ENCODE data around the gene ATP5F1E. TPM values are rescaled to one million over a fixed set of nuclear protein-coding genes. Genes with fewer than 3 reads are reported as not detected.

Gene ATP5F1E
- total and polyA plus RNA-seq, 2 of the 4 experiments (the other 2 are of a cell fraction), result 3.8 to 34.5 TPM

DNA sequence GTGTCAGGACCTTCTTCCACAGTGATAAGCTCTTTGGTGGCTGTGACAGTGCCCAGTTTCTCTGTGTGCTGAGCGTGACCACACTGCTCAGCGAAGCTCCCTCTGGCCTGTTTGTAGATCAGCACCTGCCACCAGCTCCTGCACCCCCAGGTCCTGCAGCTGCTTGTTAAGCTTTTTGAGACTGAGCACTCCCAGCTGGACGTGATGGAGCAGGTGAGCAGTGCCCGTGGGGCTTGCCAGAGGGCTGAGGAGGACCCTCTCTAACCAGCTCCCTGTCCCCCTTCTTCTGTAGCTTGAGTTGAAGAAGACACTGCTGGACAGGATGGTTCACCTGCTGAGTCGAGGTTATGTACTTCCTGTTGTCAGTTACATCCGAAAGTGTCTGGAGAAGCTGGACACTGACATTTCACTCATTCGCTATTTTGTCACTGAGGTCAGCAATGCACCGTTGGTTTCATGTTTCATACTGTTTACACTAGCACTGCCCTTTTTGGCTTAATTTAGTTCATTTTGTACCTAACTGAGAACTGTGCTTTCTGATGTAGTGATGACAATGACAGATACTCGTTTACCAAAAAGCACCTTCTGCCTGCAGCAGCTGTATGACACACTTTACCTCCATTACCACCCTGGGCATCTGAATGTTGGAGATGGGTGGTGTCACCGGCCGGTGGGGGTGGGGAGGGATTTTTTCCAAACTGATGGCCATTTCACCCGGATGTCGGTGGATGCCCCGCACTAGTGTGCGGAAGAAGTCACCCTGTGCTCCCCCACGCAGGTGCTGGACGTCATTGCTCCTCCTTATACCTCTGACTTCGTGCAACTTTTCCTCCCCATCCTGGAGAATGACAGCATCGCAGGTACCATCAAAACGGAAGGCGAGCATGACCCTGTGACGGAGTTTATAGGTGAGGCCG lies 38.5 kb downstream of the ATP5F1E start:
- WGBS, 2 experiments (ENCODE audit: extremely low coverage in 2 of 2, insufficient read length in 1 of 2), result 92% methylated on average over 9 of the region's 23 CpGs; no CpG with 5 or more reads in 1 of the 2 experiments
- DNase-seq (no peak), ATAC-seq (ENCODE audit: low read depth) (no peak; the same call in 1 of the 2 replicates)
- intact Hi-C loops (cut with micrococcal nuclease), result no loop called here
- H2BK5ac ChIP-seq (ENCODE audit: low read depth, low read length, poor library complexity, severe bottlenecking), result no peak overlapping the region
- no peak overlapping the region for H2AK5ac ChIP-seq (ENCODE audit: low read depth, low read length)
- H3K4me2 ChIP-seq (ENCODE audit: low read depth, low read length), result no peak overlapping the region
- no peak overlapping the region for H3K14ac ChIP-seq (replicated peaks; ENCODE audit: low read depth, low read length)
- H3K36me3 ChIP-seq (ENCODE audit: control insufficient read depth, insufficient read depth, low read length), result peaks cover 66% of the 10 kb centered on the region
- no TSS peak for BruUV-seq (replicated peaks)
- no peak overlapping the region for H4K8ac ChIP-seq (ENCODE audit: low read depth in 2 of 2, low read length in 2 of 2)
- H4K5ac ChIP-seq (ENCODE audit: low read depth, low read length), result no peak overlapping the region
- no peak overlapping the region; the same call in 1 of the 2 replicates for H3K23ac ChIP-seq (ENCODE audit: low read depth, low read length)
- H3K4me3 ChIP-seq (ENCODE audit: insufficient read depth, low read depth, low read length), result no peak overlapping the region
- H2BK20ac ChIP-seq (ENCODE audit: low read depth, low read length), result no peak overlapping the region
- no peaks in the 10 kb centered on the region for H3K27me3 ChIP-seq (ENCODE audit: control insufficient read depth, insufficient read depth, low read length)
- no peak overlapping the region for H2BK15ac ChIP-seq (ENCODE audit: low read depth, low read length)
- POLR2A ChIA-PET (ENCODE audit: unreplicated experiment), result interaction anchor here (0.6 to 0.7 kb wide), 2 partner anchors 10 to 26 kb away, joined by 3 to 21 read pairs; partner anchors contain the start of gene TUBB1
- peaks cover 17 to 41% of the 10 kb centered on the region in 2 experiments for H3K79me1 ChIP-seq (ENCODE audit: low read depth in 1 of 2, low read length in 2 of 2)
- no peak overlapping the region for H4K91ac ChIP-seq (ENCODE audit: insufficient read depth, low read depth, low read length)
- CTCF ChIA-PET, result interaction anchor here (0.8 to 1.2 kb wide), 2 partner anchors 11 to 86 kb away, joined by 3 to 4 read pairs; no protein-coding TSS in a partner anchor
- H3K18ac ChIP-seq (ENCODE audit: low read depth, low read length), result no peak overlapping the region
- peaks cover 15% of the 10 kb centered on the region for H4K20me1 ChIP-seq (ENCODE audit: insufficient read depth, low read length)
- H3K4ac ChIP-seq (ENCODE audit: low read depth, low read length), result no peak overlapping the region
- in situ Hi-C loops (cut with MboI; ENCODE audit: low sequenced_read_pairs), result no loop called here
- dilution Hi-C loops (cut with HindIII; ENCODE audit: low sequenced_read_pairs, unreplicated experiment), result no loop called here
- peaks cover 19% of the 10 kb centered on the region for H3K9me1 ChIP-seq (ENCODE audit: insufficient read depth, low read length)
- no peak overlapping the region for H3K56ac ChIP-seq (ENCODE audit: extremely low read depth, insufficient read depth, low read length)
- no peak overlapping the region for H3K9ac ChIP-seq (ENCODE audit: low read depth, low read length)
- H3K27ac ChIP-seq (ENCODE audit: insufficient read depth, low read length), result no peak overlapping the region
- H2BK120ac ChIP-seq (ENCODE audit: low read depth, low read length), result no peak overlapping the region
- H2AFZ ChIP-seq (replicated peaks; ENCODE audit: low read length, poor library complexity), result no peak overlapping the region
- H3K4me1 ChIP-seq (ENCODE audit: control insufficient read depth, insufficient read depth, low read length), result peaks cover 6% of the 10 kb centered on the region; the same call in 1 of the 2 replicates
- H3K9me3 ChIP-seq (ENCODE audit: control insufficient read depth, insufficient read depth, low read length), result no peaks in the 10 kb centered on the region
- H2AK9ac ChIP-seq (replicated peaks; ENCODE audit: low read depth, low read length, poor library complexity), result peak overlapping the region; percentile 38
- TF ChIP-seq BHLHE40 (IDR thresholded peaks at IDR 0.05; ENCODE audit: low read depth, low read length), result no peak
- TF ChIP-seq MAFK (IDR thresholded peaks at IDR 0.05; ENCODE audit: low read depth, low read length), result no peak
- TF ChIP-seq, protein P1, sequence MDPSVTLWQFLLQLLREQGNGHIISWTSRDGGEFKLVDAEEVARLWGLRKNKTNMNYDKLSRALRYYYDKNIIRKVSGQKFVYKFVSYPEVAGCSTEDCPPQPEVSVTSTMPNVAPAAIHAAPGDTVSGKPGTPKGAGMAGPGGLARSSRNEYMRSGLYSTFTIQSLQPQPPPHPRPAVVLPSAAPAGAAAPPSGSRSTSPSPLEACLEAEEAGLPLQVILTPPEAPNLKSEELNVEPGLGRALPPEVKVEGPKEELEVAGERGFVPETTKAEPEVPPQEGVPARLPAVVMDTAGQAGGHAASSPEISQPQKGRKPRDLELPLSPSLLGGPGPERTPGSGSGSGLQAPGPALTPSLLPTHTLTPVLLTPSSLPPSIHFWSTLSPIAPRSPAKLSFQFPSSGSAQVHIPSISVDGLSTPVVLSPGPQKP (IDR thresholded peaks at IDR 0.05; ENCODE audit: borderline replicate concordance, low read depth, low read length), result no peak
- TF ChIP-seq FOS (IDR thresholded peaks at IDR 0.05; ENCODE audit: low read depth, low read length), result no peak
- TF ChIP-seq RFX5 (IDR thresholded peaks at IDR 0.05; ENCODE audit: low read depth, low read length), result no peak
- TF ChIP-seq, protein P2, sequence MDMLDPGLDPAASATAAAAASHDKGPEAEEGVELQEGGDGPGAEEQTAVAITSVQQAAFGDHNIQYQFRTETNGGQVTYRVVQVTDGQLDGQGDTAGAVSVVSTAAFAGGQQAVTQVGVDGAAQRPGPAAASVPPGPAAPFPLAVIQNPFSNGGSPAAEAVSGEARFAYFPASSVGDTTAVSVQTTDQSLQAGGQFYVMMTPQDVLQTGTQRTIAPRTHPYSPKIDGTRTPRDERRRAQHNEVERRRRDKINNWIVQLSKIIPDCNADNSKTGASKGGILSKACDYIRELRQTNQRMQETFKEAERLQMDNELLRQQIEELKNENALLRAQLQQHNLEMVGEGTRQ (IDR thresholded peaks at IDR 0.05; ENCODE audit: low read depth, low read length), result no peak
- no peak for TF ChIP-seq RAD21 (IDR thresholded peaks at IDR 0.05; ENCODE audit: low read length)
- TF ChIP-seq MAZ (IDR thresholded peaks at IDR 0.05; ENCODE audit: borderline replicate concordance, low read depth, low read length), result no peak
- no peak for TF ChIP-seq POLR2A (IDR thresholded peaks at IDR 0.05; ENCODE audit: low read depth, low read length)
- TF ChIP-seq NFE2L2 (IDR thresholded peaks at IDR 0.05; ENCODE audit: low read depth, low read length), result no peak
- TF ChIP-seq, protein P3, sequence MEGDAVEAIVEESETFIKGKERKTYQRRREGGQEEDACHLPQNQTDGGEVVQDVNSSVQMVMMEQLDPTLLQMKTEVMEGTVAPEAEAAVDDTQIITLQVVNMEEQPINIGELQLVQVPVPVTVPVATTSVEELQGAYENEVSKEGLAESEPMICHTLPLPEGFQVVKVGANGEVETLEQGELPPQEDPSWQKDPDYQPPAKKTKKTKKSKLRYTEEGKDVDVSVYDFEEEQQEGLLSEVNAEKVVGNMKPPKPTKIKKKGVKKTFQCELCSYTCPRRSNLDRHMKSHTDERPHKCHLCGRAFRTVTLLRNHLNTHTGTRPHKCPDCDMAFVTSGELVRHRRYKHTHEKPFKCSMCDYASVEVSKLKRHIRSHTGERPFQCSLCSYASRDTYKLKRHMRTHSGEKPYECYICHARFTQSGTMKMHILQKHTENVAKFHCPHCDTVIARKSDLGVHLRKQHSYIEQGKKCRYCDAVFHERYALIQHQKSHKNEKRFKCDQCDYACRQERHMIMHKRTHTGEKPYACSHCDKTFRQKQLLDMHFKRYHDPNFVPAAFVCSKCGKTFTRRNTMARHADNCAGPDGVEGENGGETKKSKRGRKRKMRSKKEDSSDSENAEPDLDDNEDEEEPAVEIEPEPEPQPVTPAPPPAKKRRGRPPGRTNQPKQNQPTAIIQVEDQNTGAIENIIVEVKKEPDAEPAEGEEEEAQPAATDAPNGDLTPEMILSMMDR (conservative IDR thresholded peaks at IDR 0.05; ENCODE audit: low read depth, low read length), result no peak
- no peak for TF ChIP-seq RCOR1 (IDR thresholded peaks at IDR 0.05; ENCODE audit: insufficient replicate concordance, low read length)
- no peak for TF ChIP-seq MXI1 (IDR thresholded peaks at IDR 0.05; ENCODE audit: borderline replicate concordance, low read depth, low read length)
- TF ChIP-seq CHD1 (IDR thresholded peaks at IDR 0.05; ENCODE audit: low read depth, low read length), result no peak
